SK-N-SH (cell line): ENCODE data around the gene NBL1.

Experiments
- GABPA ChIP-seq: IDR thresholded peaks from 2 replicates; pipeline ENCODE4 v1.4.0; 2012; ENCODE audit warnings: low read depth, mild to moderate bottlenecking
- POLR2AphosphoS5 ChIP-seq: IDR thresholded peaks from 2 replicates; pipeline ENCODE4 v1.6.1; 2012; ENCODE audit warnings: low read depth, low read length

- TF ChIP-seq GABPA (no peak), POLR2AphosphoS5 (no peak)
Measured at GRCh38 chr1:19647643-19648042, 3.5 kb downstream of the NBL1 start.
